Measurements from ENCODE around the gene RASSF5.

The RASSF5 gene

GRCh38 chr1:206467915-206468314 is 39.4 kb upstream of the RASSF5 start:
- H3K36me3 ChIP-seq (ENCODE audit: control insufficient read depth, insufficient read depth, low read length) = no peaks in the 10 kb centered on the region
- H3K4me2 ChIP-seq (ENCODE audit: low read length) = no peak overlapping the region
- H2AFZ ChIP-seq = no peak overlapping the region
- no peaks in the 10 kb centered on the region for H3K79me2 ChIP-seq
- no peaks in the 10 kb centered on the region for H3K9me3 ChIP-seq (ENCODE audit: control insufficient read depth, low read length)
- no peak overlapping the region for H3K27ac ChIP-seq
- H3K9ac ChIP-seq = no peak overlapping the region
- peaks cover 10% of the 10 kb centered on the region for H3K4me1 ChIP-seq
- no peak overlapping the region for H3K4me3 ChIP-seq (ENCODE audit: low read depth, low read length)
- TF ChIP-seq CTCF (IDR thresholded peaks at IDR 0.05) = no peak
- no peaks in the 10 kb centered on the region for H3K27me3 ChIP-seq (ENCODE audit: control insufficient read depth, insufficient read depth, low read length)

- H3K27me3 ChIP-seq (ENCODE audit: control insufficient read depth, insufficient read depth, low read length) = no peaks in the 10 kb centered on the region
- H3K27ac ChIP-seq = no peak overlapping the region
- H2AFZ ChIP-seq = no peak overlapping the region
- no peak overlapping the region for H3K9ac ChIP-seq
- no peak for TF ChIP-seq CTCF (IDR thresholded peaks at IDR 0.05)
- no peaks in the 10 kb centered on the region for H3K79me2 ChIP-seq
- H3K4me1 ChIP-seq = peaks cover 10% of the 10 kb centered on the region
- no peak overlapping the region for H3K4me3 ChIP-seq (ENCODE audit: low read depth, low read length)
- no peak overlapping the region for H3K4me2 ChIP-seq (ENCODE audit: low read length)
- no peaks in the 10 kb centered on the region for H3K9me3 ChIP-seq (ENCODE audit: control insufficient read depth, low read length)
- H3K36me3 ChIP-seq (ENCODE audit: control insufficient read depth, insufficient read depth, low read length) = no peaks in the 10 kb centered on the region
Observed at GRCh38 chr1:206468571-206468970, 38.8 kb upstream of the RASSF5 start.

GRCh38 chr1:206469411-206469932 is 37.9 kb upstream of the RASSF5 start:
- no peak overlapping the region for H3K27ac ChIP-seq
- no peak overlapping the region for H2AFZ ChIP-seq
- no peaks in the 10 kb centered on the region for H3K9me3 ChIP-seq (ENCODE audit: control insufficient read depth, low read length)
- no peak for TF ChIP-seq CTCF (IDR thresholded peaks at IDR 0.05)
- H3K4me2 ChIP-seq (ENCODE audit: low read length) = no peak overlapping the region
- H3K36me3 ChIP-seq (ENCODE audit: control insufficient read depth, insufficient read depth, low read length) = no peaks in the 10 kb centered on the region
- no peak overlapping the region for H3K9ac ChIP-seq
- H3K4me1 ChIP-seq = peaks cover 10% of the 10 kb centered on the region
- H3K4me3 ChIP-seq (ENCODE audit: low read depth, low read length) = no peak overlapping the region
- H3K27me3 ChIP-seq (ENCODE audit: control insufficient read depth, insufficient read depth, low read length) = no peaks in the 10 kb centered on the region
- H3K79me2 ChIP-seq = no peaks in the 10 kb centered on the region

GRCh38 chr1:206469933-206470691 is 37.2 kb upstream of the RASSF5 start, which contains the start of gene IKBKE:
Gene IKBKE (plus strand): TSS chr1:206470476. CDS start chr1:206473228, 2,752 bp downstream.
- H3K9me3 ChIP-seq (ENCODE audit: control insufficient read depth, low read length) = no peaks in the 10 kb centered on the region
- H3K27me3 ChIP-seq (ENCODE audit: control insufficient read depth, insufficient read depth, low read length) = no peaks in the 10 kb centered on the region
- no peak within 1 kb of the TSS for H3K27ac ChIP-seq
- peak within 1 kb of the TSS; percentile 60 for H2AFZ ChIP-seq
- H3K79me2 ChIP-seq = no peaks in the 10 kb centered on the region
- no peaks in the 10 kb centered on the region for H3K36me3 ChIP-seq (ENCODE audit: control insufficient read depth, insufficient read depth, low read length)
- no peak within 1 kb of the TSS for H3K9ac ChIP-seq
- H3K4me1 ChIP-seq = peaks cover 10% of the 10 kb centered on the region
- H3K4me2 ChIP-seq (ENCODE audit: low read length) = peak within 1 kb of the TSS; percentile 87
- H3K4me3 ChIP-seq (ENCODE audit: low read depth, low read length) = peak within 1 kb of the TSS; percentile 45
- TF ChIP-seq CTCF (IDR thresholded peaks at IDR 0.05) = no peak
